HG03432 (cell line): ENCODE measurements around the gene CACNA1G.

Experiments used
- ATAC-seq: cut with Tn5 transposase; IDR thresholded peaks from one replicate; pipeline ENCODE4 v1.9.1; 2021; ENCODE audit warnings: mild to moderate bottlenecking, moderate library complexity; ENCODE audit not compliant: unreplicated experiment

Gene CACNA1G

DNA sequence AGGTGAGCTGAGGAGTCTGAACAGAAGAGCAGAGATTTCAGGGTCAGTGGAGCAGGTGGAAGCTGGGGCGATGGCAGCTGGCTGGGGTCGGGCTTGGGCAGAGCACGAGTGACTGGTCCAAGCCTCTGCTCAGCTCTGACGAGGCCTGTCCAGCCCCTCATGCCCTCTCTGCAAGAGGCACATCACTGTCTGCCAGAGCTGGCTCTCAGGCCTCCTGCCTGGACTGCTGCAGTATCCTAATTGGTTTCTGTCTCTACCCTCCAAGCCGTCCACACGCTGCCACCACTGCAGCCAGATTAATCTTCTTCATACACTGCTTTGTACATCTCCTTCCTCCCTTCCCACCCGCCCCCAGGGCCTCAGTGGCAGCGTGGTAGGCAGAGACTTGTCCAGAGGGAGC is 25.4 kb downstream of the CACNA1G start:
- no peak for ATAC-seq

DNA sequence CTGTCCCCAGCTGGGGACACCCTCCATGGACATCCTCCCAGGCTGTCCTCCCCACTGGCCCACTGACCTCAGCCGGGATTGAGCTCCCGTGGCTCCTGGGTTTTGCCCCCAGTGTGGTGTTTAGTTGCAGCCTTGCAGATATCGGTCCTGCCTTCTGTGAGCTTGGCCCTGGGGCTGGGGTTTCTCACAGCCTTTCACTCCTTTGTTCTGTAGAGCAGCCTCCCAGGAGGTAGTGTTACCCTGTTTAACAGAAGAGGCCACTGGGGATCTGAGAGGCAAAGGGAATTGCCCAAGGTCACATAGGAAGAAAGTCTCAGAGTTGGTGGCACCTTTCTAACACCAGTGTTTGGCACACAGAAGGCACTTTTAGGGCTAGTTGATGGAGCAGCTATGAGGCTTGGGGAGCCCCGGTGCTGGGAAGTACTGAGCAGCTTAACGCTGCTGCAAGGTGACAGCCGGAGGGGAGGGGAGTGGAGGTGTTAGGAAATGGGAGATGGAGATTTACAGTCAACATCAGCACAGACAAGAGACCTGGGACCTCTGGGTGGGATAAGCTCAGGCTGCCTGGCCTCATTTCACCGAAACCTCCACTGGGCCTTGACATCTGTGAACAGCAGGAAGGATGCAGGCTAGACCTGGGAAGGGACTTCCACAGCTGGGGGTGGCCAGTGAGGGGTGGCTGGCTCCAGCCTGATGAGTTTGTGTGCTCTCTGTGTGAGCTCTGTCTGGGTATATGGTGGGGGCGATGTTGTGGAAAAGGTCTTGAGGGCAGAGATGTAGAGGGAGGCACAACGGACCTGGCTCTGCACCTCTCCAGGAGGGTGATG is 26.1 kb downstream of the CACNA1G start:
- no peak for ATAC-seq

DNA sequence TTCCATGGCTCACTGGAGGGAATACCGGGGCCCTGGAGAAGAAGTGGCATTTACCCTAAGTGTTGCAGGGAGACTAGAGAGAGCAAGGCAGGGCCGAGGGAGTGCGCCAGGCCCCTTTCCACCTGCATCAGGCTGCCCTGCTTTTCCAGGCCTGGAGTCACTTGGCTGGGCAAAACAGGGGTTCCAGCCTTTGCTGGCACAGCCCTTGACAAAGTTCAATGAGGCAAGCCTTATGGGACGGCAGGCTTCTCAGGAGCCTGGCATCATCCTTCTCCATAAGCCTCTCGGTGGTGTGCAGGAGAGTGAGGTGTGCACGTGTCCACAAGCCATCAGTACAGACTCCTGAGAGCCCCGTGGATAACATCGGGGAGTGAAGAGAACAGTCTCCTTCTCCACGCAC is 27.1 kb downstream of the CACNA1G start:
- no peak for ATAC-seq

- ATAC-seq = no peak
Observed at GRCh38 chr17:50588391-50589049, 28.0 kb downstream of the CACNA1G start.

DNA sequence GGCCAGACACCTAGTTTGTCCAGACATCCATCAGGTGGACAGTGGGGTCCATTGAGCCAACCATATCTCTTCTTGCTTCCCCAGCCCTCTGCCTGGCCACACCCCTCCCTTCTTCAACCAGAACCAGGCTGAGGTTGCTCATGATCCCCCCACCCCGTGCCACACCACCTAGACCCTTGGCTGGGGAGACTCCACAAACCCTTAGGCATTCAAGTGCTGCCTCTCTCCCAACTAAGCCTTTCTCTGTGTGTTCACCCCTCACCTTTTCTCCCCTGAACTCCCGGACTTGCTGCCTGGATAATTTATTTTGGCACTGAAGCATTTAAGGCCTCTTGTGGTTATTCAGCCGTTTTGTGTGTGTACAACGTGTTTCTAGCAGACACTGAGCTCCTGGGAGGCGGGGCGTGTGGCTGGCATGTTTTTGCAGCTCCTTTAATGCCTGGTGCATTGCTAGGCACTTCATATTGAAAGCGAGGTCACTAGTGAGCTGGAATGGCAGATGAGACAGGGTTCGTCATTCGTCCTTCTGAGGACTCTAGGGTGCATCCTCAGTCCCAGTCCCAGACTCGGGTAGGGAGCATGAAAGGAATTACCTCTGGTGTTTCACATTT is 28.7 kb downstream of the CACNA1G start:
- no peak for ATAC-seq

- ATAC-seq = no peak
Observed at GRCh38 chr17:50590946-50591737, 30.6 kb downstream of the CACNA1G start.

DNA sequence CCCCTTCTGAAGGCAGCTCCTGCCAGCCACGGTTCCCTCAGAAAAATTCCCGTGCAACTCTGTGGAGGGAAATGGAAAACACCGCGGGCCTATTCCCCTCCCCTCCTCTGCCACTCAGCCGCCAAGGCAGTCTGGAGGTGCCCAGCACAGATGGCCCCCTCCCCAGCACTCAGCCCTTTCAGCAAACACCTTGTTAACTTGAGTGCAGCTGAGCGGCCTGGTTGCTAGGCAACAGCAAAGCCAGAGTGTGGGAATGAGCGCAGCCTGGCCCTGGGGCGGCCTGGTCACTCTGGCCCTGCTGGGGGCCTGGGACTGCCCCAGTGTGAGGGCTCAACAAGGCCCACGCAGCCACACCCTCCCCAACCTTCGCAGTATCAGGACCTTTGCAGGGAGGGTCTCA is 32.8 kb downstream of the CACNA1G start:
- ATAC-seq = no peak

DNA sequence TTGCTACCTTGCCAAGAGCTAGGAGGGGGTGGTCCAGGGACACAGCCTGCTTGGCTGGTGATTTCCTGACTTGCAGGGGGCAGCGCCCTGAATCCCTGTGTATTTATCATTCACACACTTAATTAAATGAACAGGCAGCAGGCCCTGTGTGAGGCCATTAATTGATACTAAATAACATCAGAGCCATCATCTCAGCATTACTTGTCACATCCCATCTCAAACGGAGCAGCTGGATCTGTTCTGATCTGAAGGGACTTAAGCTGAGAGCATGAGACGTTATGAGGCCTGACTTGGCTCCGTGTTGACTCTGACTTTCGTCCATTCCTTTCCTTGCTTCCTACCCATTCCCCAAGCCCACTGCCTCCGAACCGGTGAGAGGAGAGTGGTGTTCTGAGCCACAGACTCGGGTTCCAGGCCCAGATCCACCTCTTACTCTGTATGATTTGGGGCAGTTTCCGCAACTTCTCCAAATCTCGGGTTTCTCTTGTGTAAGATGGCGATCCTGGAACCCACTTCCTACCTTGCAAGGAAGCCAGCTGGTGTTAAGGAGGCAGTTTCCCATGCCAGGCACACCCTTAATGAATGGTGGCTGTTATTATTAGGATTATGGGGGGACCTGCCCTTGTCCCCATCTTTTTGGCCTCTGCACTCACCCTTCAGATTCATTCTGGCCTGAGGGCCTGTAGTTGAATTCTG is 33.8 kb downstream of the CACNA1G start:
- no peak for ATAC-seq

DNA sequence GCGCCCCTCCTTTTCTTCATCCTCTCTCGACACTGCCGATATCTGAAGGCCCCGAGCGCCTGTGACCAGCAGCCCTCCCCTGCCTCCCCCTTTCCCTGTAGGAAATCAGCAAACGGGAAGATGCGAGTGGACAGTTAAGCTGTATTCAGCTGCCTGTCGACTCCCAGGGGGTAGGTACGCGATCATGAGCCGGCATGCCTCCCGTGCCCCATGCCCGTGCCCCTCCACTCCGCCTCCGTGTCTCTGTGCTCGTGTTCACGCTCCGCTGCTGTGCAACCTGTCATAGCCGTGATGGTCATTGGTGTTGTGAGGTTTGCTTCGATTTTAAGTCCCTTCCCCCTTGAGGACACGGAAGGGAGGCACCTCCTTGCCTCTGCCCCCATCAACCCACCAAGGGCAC is 34.4 kb downstream of the CACNA1G start:
- no peak for ATAC-seq

DNA sequence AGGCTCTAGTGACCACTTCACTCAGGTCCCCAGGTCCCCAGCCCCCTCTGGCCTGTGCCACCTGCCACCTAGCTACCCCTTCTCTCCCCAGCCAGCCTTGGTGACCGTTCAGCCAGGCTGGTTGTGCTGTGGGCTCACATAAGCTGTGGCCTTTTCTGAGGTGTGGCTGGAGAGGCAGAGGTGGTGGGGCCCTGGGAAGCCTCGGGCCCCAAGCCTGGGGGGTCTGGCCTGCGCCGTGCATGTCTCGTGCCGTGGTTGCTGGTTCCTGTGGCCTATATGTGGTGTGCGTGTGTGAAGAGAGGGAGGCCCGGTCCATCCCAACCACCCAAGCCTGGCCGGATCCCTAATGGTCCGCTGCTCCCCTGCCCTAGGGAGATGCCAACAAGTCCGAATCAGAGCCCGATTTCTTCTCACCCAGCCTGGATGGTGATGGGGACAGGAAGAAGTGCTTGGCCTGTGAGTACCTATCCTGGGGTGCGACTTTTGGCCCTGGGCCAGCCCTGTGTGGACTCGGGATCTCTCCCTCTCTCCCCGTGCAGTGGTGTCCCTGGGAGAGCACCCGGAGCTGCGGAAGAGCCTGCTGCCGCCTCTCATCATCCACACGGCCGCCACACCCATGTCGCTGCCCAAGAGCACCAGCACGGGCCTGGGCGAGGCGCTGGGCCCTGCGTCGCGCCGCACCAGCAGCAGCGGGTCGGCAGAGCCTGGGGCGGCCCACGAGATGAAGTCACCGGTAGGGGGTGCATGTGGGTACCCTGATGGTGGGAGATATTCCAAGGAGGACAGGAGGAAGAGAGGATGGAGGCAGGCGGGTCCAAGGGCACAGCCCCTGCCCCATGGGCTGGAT is 35.9 kb downstream of the CACNA1G start:
- no peak for ATAC-seq

DNA sequence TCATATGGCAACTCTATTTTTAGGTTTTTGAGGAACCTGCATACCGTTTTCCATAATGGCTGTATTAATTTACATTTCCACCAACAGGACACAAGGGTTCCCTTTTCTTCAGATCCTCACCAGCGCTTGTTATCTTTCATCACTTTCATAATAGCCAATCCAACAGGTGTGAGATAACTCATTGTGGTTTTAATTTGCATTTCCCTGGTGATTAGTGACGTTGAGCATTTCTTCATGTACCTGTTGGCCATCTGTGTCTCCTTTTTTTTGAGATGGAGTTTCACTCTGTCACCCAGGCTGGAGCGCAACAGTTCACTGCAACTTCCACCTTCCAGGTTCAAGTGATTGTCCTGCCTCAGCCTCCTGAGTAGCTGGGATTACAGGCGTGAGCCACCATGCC is 38.0 kb downstream of the CACNA1G start:
- ATAC-seq = no peak

GRCh38 chr17:50599606-50600005 is 39.1 kb downstream of the CACNA1G start:
- no peak for ATAC-seq

GRCh38 chr17:50601823-50602375 is 41.4 kb downstream of the CACNA1G start:
- ATAC-seq = no peak

GRCh38 chr17:50602836-50603235 is 42.3 kb downstream of the CACNA1G start:
- ATAC-seq = no peak

GRCh38 chr17:50603340-50603739 is 42.8 kb downstream of the CACNA1G start:
- no peak for ATAC-seq

DNA sequence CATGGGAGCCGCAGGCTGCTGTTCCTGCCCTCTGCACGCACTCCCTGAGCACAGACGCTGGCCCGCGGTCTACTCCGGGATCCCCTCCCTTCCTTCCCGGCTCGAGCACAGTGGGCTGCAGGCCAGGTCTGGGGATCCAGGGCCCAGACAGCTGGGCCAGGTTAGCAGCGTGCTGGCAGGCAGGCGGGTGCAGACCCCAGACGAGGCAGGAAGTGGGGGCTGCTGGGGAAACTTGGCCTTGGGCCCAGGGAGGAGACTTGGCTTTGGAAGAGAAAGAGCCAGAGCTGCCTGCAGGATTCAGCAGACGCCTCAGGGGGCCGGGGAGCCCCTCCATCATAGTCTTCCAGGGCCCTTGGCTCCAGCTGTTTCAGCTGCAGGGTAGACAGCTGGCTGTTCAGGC is 44.0 kb downstream of the CACNA1G start:
- no peak for ATAC-seq

DNA sequence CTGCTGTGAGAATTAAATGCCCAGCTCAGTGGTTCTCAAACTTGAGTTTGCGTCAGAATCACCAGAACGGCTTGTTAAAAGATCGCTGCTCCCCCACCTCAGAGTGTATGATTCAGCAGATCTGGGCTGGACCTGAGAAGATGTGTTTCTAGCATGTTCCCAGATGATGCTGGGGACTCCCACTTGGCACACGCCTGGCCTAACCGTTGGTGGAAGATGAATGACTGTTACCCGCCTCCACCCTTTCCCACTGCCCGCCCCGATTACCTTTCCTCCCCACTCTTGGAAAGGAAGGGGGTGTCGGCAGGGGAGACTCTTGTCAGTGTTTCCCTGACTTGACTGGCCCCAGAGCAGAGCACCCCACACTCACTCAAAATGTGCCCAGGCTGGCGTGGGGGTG is 44.9 kb downstream of the CACNA1G start:
- no peak for ATAC-seq

GRCh38 chr17:50607522-50608175 is 47.1 kb downstream of the CACNA1G start:
- no peak for ATAC-seq
